K562 (cell line): Measurements from ENCODE around the gene VPS26A. TPM values are rescaled to one million over a fixed set of nuclear protein-coding genes. Genes with fewer than 3 reads are reported as not detected.

Experiments used
- ELF4 ChIP-seq: fragments of 450-650 bp; formaldehyde crosslinking; IDR thresholded peaks from 2 replicates; pipeline ENCODE4 v1.4.0; 2022; ENCODE audit warnings: missing genetic modification characterization
- FOSL1 ChIP-seq: fragments of 200-800 bp; sonication (Bioruptor generic); conservative IDR thresholded peaks from 2 replicates; pipeline ENCODE4 v1.6.1; 2016; ENCODE audit warnings: missing genetic modification characterization, missing compliant biosample characterization
- FOXA3 ChIP-seq, 2 experiments: fragments of 450-650 bp in 1 of 2; sonication (generic) in 1 of 2; formaldehyde crosslinking; IDR thresholded peaks in 1 of 2; conservative IDR thresholded peaks in 1 of 2; 2 replicates each; pipeline versions ENCODE4 v1.4.0 to v1.8.0; 2020 to 2022; ENCODE audit warnings: mild to moderate bottlenecking in 2 of 2, missing genetic modification reagents in 1 of 2
- FOXJ3 ChIP-seq: sonication (generic); formaldehyde crosslinking; IDR thresholded peaks from 2 replicates; pipeline ENCODE4 v1.4.0; 2020; ENCODE audit warnings: mild to moderate bottlenecking, missing genetic modification reagents
- HCFC1 ChIP-seq: IDR thresholded peaks from 2 replicates; pipeline ENCODE4 v1.6.1; 2012; ENCODE audit warnings: low read depth, low read length, improper control_type of control experiment
- HIVEP1 ChIP-seq: fragments of 250-450 bp; sonication (Bioruptor Pico); IDR thresholded peaks from 2 replicates; pipeline ENCODE4 v1.4.0; 2020; ENCODE audit warnings: mild to moderate bottlenecking
- JUN ChIP-seq, 2 experiments: sonication (generic) in 1 of 2; formaldehyde crosslinking in 1 of 2; IDR thresholded peaks; 2 replicates each; pipeline versions ENCODE4 v1.6.1 to v1.8.0; 2012 to 2022; ENCODE audit warnings: borderline replicate concordance in 2 of 2, mild to moderate bottlenecking in 2 of 2, improper control_type of control experiment in 1 of 2, low read depth in 1 of 2, low read length in 1 of 2, missing genetic modification reagents in 1 of 2
- KLF16 ChIP-seq: IDR thresholded peaks from 2 replicates; pipeline ENCODE4 v1.6.1; 2016; ENCODE audit warnings: antibody characterized with exemption
- MBD2 ChIP-seq: sonication (generic); IDR thresholded peaks from 2 replicates; pipeline ENCODE4 v1.6.1; 2016; ENCODE audit warnings: low read depth, borderline replicate concordance
- RBM22 ChIP-seq: fragments of 200-400 bp; formaldehyde crosslinking; IDR thresholded peaks from 2 replicates; pipeline ENCODE4 v1.6.1; 2018; ENCODE audit warnings: low read length, low read depth; ENCODE audit not compliant: poor library complexity, severe bottlenecking
- SAP30 ChIP-seq: fragments of 200-600 bp; sonication (generic); IDR thresholded peaks from 2 replicates; pipeline ENCODE4 v1.6.1; 2012; ENCODE audit warnings: borderline replicate concordance, low read depth, mild to moderate bottlenecking, moderate library complexity, low read length, control low read depth, inconsistent platforms; ENCODE audit not compliant: insufficient read depth, poor library complexity, severe bottlenecking
- SP2 ChIP-seq: IDR thresholded peaks from 2 replicates; pipeline ENCODE4 v1.6.1; 2011; ENCODE audit warnings: mild to moderate bottlenecking, low read depth, low read length, moderate library complexity; ENCODE audit not compliant: poor library complexity, severe bottlenecking; ENCODE audit errors: extremely low read depth
- ZNF146 ChIP-seq: IDR thresholded peaks from one replicate; pipeline ENCODE4 v1.6.1; 2018; ENCODE audit warnings: missing compliant biosample characterization; ENCODE audit not compliant: unreplicated experiment
- ZNF79 ChIP-seq: fragments of 250-450 bp; sonication (Bioruptor Pico); IDR thresholded peaks from 2 replicates; pipeline ENCODE4 v1.4.0; 2020; ENCODE audit warnings: low read depth, mild to moderate bottlenecking, moderate library complexity
- polyA plus RNA-seq, 8 experiments: library from polyadenylated mRNA; depleted of rRNA in 4 of 8; stranded (reverse) in 5 of 8; unstranded in 3 of 8; fragments of >200 nt; fragmentation: Nextera tagmentation in 2 of 8; fragmentation: Illumina TruSeq in 1 of 8; extraction: Ambion mirVana in 2 of 8; extraction: Trizol in 1 of 8; gene quantifications; 2 replicates each; pipeline versions ENCODE4 v1.2.1 to v1.2.3, GENCODE V29; 2011 to 2014; ENCODE audit warnings: inconsistent platforms in 1 of 8, missing spikeins in 1 of 8
- total RNA-seq, 7 experiments: library from RNA; depleted of rRNA in 6 of 7; stranded (reverse); fragments of >200 nt in 6 of 7; fragmentation: Illumina TruSeq in 2 of 7; extraction: Trizol in 2 of 7; gene quantifications; 2 replicates each; pipeline versions ENCODE4 v1.2.1 to v1.2.3, GENCODE V29; 2011 to 2021; ENCODE audit warnings: low replicate concordance in 1 of 7
- TF ChIP-seq, protein P1 (sequence below): fragments of 250-450 bp; sonication (Bioruptor Pico); IDR thresholded peaks from 2 replicates; pipeline ENCODE4 v1.8.0; 2021; ENCODE audit warnings: moderate library complexity, mild to moderate bottlenecking, inconsistent platforms
- TF ChIP-seq, protein P2 (sequence below), 2 experiments: fragments of 450-650 bp; IDR thresholded peaks; 2 replicates each; pipeline ENCODE4 v1.6.1; 2016; ENCODE audit warnings: mild to moderate bottlenecking in 2 of 2, borderline replicate concordance in 1 of 2, low read depth in 1 of 2, moderate library complexity in 1 of 2
- TF ChIP-seq, protein P3 (sequence below): fragments of 250-450 bp; sonication (Bioruptor Pico); IDR thresholded peaks from 2 replicates; pipeline ENCODE4 v1.5.1; 2021; ENCODE audit warnings: mild to moderate bottlenecking

Gene VPS26A
- total and polyA plus RNA-seq, 9 of the 15 experiments (the other 6 are each of a cell fraction or from before 2014, with no cell fraction given) = 47.1 to 137 (median 69.3) TPM

DNA sequence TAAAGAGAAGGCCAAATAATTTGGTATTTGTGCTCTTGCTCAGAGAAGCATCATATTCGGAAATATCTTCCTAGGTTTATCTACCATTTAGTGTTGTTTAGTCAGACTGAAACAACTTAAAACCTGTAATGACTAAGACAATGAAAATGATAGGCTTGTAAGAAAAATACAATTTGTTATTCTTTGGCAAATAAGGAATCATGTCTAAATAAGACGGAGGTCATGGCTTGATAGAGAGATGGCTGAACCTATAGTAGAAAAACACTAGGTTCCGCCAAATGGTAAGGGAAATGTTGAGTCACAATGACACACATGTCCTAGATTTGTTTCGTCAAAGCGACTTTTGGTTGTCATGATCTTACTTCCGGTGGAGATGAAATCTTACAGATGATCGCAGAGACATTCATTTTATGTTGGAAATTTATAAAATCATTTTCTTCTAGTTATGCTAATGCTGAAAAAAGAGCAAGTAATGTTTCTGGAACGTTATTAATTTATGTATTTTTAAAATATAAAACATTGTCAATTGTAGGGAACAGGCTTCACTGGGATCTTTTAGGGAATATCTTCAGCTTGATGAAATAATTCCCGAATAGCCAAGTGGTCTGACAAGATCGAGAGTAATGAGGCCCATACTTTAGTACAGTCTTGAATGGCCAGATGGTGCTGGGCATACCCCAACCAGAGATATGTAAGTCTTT, 35.0 kb upstream of the VPS26A start (continued):
- TF ChIP-seq, protein P1, sequence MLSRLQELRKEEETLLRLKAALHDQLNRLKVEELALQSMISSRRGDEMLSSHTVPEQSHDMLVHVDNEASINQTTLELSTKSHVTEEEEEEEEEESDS (CRISPR knock-in tag) = no peak
- no peak for TF ChIP-seq SP2
- TF ChIP-seq SAP30 = no peak
- no peak for TF ChIP-seq MBD2
- TF ChIP-seq ZNF146 = no peak
- peak; percentile 99 for TF ChIP-seq FOSL1 (tag)
- no peak for TF ChIP-seq FOXJ3 (CRISPR knock-in tag)
- TF ChIP-seq ZNF79 (CRISPR knock-in tag) = no peak
- no peak for TF ChIP-seq HCFC1
- TF ChIP-seq, protein P2, sequence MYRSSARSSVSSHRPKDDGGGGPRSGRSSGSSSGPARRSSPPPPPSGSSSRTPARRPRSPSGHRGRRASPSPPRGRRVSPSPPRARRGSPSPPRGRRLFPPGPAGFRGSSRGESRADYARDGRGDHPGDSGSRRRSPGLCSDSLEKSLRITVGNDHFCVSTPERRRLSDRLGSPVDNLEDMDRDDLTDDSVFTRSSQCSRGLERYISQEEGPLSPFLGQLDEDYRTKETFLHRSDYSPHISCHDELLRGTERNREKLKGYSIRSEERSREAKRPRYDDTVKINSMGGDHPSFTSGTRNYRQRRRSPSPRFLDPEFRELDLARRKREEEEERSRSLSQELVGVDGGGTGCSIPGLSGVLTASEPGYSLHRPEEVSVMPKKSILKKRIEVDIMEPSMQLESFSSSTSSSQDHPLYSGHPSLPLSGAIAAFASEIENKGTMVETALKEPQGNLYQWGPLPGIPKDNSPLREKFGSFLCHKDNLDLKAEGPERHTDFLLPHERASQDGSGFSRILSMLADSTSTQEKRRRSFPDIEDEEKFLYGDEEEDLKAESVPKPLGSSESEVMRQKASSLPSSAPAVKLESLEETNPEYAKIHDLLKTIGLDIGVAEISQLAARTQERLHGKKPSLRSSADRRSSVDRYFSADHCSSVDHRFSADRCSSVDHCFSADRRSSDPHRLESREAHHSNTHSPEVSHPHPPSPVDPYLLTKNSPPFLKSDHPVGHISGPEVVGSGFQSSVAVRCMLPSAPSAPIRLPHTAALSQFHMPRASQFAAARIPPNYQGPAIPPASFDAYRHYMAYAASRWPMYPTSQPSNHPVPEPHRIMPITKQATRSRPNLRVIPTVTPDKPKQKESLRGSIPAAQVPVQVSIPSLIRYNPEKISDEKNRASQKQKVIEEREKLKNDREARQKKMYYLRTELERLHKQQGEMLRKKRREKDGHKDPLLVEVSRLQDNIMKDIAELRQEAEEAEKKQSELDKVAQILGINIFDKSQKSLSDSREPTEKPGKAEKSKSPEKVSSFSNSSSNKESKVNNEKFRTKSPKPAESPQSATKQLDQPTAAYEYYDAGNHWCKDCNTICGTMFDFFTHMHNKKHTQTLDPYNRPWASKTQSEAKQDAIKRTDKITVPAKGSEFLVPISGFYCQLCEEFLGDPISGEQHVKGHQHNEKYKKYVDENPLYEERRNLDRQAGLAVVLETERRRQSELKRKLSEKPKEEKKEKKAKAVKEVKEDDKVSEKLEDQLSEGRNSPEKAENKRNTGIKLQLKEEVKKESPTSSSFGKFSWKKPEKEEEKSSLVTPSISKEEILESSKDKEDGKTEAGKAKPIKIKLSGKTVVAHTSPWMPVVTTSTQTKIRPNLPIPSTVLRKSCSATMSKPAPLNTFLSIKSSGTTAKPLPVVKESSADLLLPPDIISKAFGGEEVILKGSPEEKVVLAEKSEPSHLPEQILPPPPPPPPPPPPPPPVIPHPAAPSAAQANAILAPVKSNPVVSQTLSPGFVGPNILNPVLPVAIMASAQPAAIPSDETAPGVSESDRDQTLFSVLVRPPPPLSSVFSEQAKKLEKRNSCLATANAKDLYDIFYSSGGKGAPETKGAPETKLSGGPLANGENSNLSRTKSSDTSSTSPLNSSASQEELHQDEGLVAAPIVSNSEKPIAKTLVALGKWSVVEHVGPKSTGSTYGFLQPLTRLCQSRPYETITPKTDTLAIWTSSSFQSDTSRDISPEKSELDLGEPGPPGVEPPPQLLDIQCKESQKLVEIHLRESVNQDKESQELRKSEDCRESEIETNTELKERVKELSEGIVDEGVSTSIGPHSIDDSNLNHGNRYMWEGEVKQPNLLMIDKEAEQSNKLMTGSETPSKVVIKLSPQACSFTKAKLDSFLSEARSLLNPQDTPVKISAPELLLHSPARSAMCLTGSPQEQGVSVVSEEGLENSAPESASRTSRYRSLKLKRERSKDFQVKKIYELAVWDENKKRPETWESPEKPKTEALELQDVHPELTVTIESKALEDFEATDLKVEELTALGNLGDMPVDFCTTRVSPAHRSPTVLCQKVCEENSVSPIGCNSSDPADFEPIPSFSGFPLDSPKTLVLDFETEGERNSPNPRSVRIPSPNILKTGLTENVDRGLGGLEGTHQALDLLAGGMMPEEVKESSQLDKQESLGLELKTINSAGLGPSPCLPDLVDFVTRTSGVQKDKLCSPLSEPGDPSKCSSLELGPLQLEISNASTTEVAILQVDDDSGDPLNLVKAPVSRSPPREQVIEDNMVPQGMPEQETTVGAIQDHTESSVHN (IDR thresholded peaks at IDR 0.05; ENCODE audit: borderline replicate concordance in 1 of 2, low read depth in 1 of 2) = peak in 1 of 2 experiments; percentile 84; a peak in 2 of 4 replicates
- no peak for TF ChIP-seq ELF4 (CRISPR knock-in tag)
- no peak for TF ChIP-seq KLF16
- TF ChIP-seq, protein P3, sequence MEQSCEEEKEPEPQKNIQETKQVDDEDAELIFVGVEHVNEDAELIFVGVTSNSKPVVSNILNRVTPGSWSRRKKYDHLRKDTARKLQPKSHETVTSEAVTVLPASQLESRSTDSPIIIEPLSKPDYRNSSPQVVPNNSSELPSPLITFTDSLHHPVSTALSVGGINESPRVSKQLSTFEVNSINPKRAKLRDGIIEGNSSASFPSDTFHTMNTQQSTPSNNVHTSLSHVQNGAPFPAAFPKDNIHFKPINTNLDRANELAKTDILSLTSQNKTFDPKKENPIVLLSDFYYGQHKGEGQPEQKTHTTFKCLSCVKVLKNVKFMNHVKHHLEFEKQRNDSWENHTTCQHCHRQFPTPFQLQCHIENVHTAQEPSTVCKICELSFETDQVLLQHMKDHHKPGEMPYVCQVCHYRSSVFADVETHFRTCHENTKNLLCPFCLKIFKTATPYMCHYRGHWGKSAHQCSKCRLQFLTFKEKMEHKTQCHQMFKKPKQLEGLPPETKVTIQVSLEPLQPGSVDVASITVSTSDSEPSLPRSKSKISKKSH (CRISPR knock-in tag) = no peak
- TF ChIP-seq JUN (IDR thresholded peaks at IDR 0.05; ENCODE audit: borderline replicate concordance, low read depth, low read length) = peak; percentile 80; the same call in 1 of the 2 replicates
- no peak for TF ChIP-seq JUN (CRISPR knock-in tag; IDR thresholded peaks at IDR 0.05; ENCODE audit: borderline replicate concordance)
- TF ChIP-seq RBM22 = no peak
- TF ChIP-seq FOXA3 (CRISPR knock-in tag; conservative IDR thresholded peaks at IDR 0.05 in 1 of 2, IDR thresholded peaks at IDR 0.05 in 1 of 2) = no peak
- no peak for TF ChIP-seq HIVEP1 (CRISPR knock-in tag)
